ENCODE measurements around the gene SPRED3.

Gene SPRED3

DNA sequence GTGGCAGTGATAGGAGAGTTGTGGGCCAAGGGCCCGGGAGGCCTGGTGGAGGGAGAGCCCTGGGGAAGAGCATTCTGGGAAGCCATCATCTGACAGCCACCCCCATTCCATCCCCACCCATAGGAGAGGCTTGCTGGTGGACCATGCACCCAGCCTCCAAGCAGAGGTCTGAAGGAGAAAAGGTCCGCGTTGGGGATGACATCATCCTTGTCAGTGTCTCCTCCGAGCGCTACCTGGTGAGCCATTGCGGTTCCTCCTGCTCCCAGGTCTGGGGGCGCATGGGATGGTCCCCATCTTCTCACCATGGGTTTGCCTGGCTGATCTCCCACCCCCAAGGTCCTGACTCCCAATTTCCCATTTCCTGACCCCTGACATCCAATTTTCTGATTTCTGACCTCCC lies 55.5 kb downstream of the SPRED3 start:
- no peak for DNase-seq (ENCODE audit: low read depth in 3 of 3)

DNA sequence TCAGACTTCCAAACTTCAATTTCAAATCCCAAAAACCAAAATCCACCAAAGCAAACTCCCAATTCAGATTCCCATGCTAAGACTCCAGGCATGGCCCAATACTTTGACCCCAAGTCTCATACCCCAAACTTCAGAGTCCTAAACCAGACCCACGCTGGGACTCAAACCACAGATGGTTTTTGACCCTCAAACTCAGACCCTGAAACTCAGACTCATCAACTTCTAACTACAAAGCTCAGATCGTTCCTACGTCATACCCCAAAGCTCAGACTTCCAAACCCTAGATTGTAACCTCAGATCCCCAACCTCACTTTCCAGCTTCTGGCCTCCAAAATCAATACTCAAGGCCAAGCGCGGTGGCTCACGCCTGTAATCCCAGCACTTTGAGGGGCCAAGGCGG lies 56.9 kb downstream of the SPRED3 start:
- no peak for DNase-seq (ENCODE audit: low read depth in 3 of 3)

DNA sequence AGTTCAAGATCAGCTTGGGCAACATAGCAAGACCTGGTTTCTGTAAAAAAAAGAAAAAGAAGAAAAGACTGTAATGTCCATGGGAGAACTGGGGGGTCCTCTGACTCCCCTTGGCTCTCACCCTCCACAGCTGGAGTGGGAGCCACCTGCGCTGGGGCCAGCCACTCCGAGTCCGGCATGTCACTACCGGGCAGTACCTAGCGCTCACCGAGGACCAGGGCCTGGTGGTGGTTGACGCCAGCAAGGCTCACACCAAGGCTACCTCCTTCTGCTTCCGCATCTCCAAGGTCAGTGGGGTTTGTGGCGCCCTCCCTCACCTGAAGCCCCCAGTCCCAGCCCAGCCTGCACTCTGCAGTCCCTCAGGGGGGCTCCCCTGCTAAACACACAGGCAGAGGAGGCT lies 59.7 kb downstream of the SPRED3 start:
- DNase-seq (ENCODE audit: low read depth in 3 of 3) = no peak
